Activated T-helper 2 cell treated with anti-CD3 and anti-CD28 coated beads, Interferon-gamma antibody, Interleukin-2, Interleukin-4, amounts not matched to agents 10 μg/mL and 5 μg/mL and 100 μg/mL, durations not matched to agents 14 hours and 24 hours and 36 hours (primary cell): ENCODE results near the gene PDCD1. TPM values are rescaled to one million over a fixed set of nuclear protein-coding genes. Genes with fewer than 3 reads are reported as not detected.
"Not testable (repeated sequence)": the region's sequence is repeated elsewhere in the genome, so short reads cannot be mapped to it uniquely, and the experiment has no call there.

Experiments
- DNase-seq: peaks from one replicate; pipeline ENCODE4 v3.0.0; 2021; ENCODE audit warnings: low spot score
- H3K27ac Mint-ChIP-seq: one replicate; pipeline ENCODE4 v1.8.0; 2021; ENCODE audit warnings: mixed read lengths
- H3K27me3 Mint-ChIP-seq: one replicate; pipeline ENCODE4 v1.8.0; 2021; ENCODE audit warnings: low read depth, mixed read lengths
- H3K36me3 Mint-ChIP-seq: one replicate; pipeline ENCODE4 v1.8.0; 2021; ENCODE audit warnings: low read depth, mixed read lengths
- H3K4me1 Mint-ChIP-seq: one replicate; pipeline ENCODE4 v1.8.0; 2021; ENCODE audit warnings: low read depth, mixed read lengths
- H3K4me3 Mint-ChIP-seq: one replicate; pipeline ENCODE4 v1.8.0; 2021; ENCODE audit warnings: low read depth, mild to moderate bottlenecking, moderate library complexity, mixed read lengths
- H3K9me3 Mint-ChIP-seq: one replicate; pipeline ENCODE4 v1.8.0; 2021; ENCODE audit warnings: mixed read lengths
- intact Hi-C: fragments of 100-400 bp; cut with micrococcal nuclease; formaldehyde crosslinking; loops from one replicate; pipeline ENCODE4 v1.15.1; 2023
- total RNA-seq: library from RNA; stranded (reverse); gene quantifications from 2 replicates; pipeline ENCODE4 v1.2.3, GENCODE V29; 2022

PDCD1 gene
- total RNA-seq, 1 donor from 2014 or later, result 44.7 TPM

DNA sequence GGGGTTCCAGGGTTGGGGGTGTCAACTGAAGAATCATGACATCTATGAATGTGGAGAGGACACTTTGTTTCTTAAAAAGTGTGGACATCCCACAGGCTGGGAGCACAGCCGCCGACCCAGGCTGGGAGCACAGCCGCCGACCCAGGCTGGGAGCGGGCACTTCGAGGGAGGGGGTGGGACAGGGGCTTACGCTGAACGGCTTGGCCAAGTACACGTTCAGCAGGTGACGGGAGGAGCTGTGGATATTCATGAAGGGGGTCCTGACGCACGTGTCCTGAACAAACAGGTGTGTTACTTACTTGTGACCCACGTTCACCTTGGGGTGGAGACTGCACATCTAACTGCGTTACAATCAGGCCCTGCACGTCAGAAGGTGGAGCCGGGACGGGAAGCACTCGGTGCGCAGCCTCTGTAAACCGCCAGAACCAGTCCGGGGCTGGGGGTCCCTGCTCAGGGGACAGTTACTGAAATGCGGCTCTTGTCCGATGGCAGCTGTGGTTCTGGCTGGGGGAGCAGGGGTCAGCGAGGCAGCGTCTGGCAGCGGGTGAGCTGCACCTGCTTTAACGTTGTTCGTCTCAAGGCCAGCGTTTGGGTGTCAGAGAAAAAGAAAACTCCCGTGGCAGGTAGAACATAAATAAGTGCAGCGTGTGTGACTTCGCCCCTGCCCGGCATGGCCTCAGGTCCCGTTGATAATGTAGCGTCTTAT, 58.3 kb downstream of the PDCD1 start:
- not testable (repeated sequence) for H3K36me3 Mint-ChIP-seq, H3K4me1 Mint-ChIP-seq, H3K27ac Mint-ChIP-seq, H3K9me3 Mint-ChIP-seq, H3K4me3 Mint-ChIP-seq, DNase-seq, H3K27me3 Mint-ChIP-seq
- intact Hi-C loops, result loop anchor here (5.0 kb wide), 1 partner anchor 42 kb away; no protein-coding TSS in a partner anchor

Other genes with a start within 250 kb of the PDCD1 start
- 48.7 and 53.3 TPM in 2 replicates for gene THAP4, start 221.7 kb downstream of the PDCD1 start, total RNA-seq
- gene ATG4B, start 221.2 kb downstream of the PDCD1 start, total RNA-seq, result 117 TPM in 2 replicates
- gene DTYMK, start 172.1 kb downstream of the PDCD1 start, total RNA-seq, result 95.9 and 98.2 TPM in 2 replicates
- gene ING5, start 156.9 kb downstream of the PDCD1 start, total RNA-seq, result 49.4 and 56.4 TPM in 2 replicates
- 36.5 and 39.9 TPM in 2 replicates for gene D2HGDH, start 124.3 kb downstream of the PDCD1 start, total RNA-seq
- gene GAL3ST2, start 82.1 kb downstream of the PDCD1 start, total RNA-seq, result 1.3 and 1.9 TPM in 2 replicates
- 3.2 and 3.9 TPM in 2 replicates for gene NEU4, start 49.7 kb downstream of the PDCD1 start, total RNA-seq
- 0.09 and 0.30 TPM in 2 replicates for gene RTP5, start 10.8 kb upstream of the PDCD1 start, total RNA-seq